Keratinocyte (primary cell): Measurements from ENCODE around the gene CYB5R4.

Experiments
- CTCF ChIP-seq, 3 experiments: IDR thresholded peaks in 1 of 3; conservative IDR thresholded peaks in 1 of 3; optimal IDR thresholded peaks in 1 of 3; 2 replicates in 2 of 3; 3 replicates in 1 of 3; pipeline versions ENCODE3 to v1.5.1; 2011; ENCODE audit warnings: low read length in 3 of 3, mild to moderate bottlenecking in 3 of 3, moderate library complexity in 2 of 3, control low read depth in 1 of 3, inconsistent platforms in 1 of 3; ENCODE audit not compliant: insufficient read depth in 2 of 3; ENCODE audit errors: extremely low read depth in 1 of 3
- EZH2 ChIP-seq: IDR thresholded peaks from one replicate; pipeline ENCODE4 v1.6.1; 2012; ENCODE audit warnings: inconsistent platforms, mild to moderate bottlenecking, low read length, moderate library complexity

- TF ChIP-seq CTCF (optimal IDR thresholded peaks at IDR 0.05 in 1 of 3, IDR thresholded peaks at IDR 0.05 in 1 of 3, conservative IDR thresholded peaks at IDR 0.05 in 1 of 3; ENCODE audit: extremely low read depth in 1 of 3, insufficient read depth in 2 of 3, low read length in 3 of 3) = no peak
- TF ChIP-seq EZH2 = no peak
Observed at GRCh38 chr6:83952830-83953229, 93.3 kb downstream of the CYB5R4 start.
